Stimulated activated CD8-positive, alpha-beta memory T cell treated with anti-CD3 and anti-CD28 coated beads, Interleukin-15, amount 100 ng/mL, for 24 hours (primary cell): ENCODE results near the gene WDR45B.
"Not testable (repeated sequence)": the region's sequence is repeated elsewhere in the genome, so short reads cannot be mapped to it uniquely, and the experiment has no call there.

Source experiments
- DNase-seq: peaks from one replicate; pipeline ENCODE4 v3.0.0-alpha.2; 2020; ENCODE audit warnings: low read depth

WDR45B gene

GRCh38 chr17:82657926-82658325 lies 9.7 kb upstream of the WDR45B start:
- DNase-seq, result no peak

DNA sequence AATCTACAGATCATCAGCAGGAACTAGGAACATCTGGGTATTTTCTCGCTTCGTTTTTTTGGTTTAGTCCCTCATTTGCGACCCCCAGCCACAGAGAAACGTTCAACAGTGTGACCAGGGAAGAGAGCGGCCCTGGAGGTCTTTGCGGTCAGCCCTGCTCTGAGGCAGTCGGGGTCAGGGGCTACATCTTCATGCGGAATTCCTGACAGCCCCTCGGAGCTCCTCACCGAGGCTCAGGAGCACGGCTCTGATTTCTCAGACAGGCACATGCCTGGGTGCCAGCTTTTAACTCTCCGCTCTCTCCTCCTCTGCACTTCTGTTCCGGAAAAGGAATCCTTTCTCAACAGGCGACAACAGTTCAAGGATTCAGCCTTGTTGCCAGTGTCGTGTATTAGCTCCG lies 8.0 kb upstream of the WDR45B start:
- DNase-seq, result no peak

GRCh38 chr17:82655523-82655922 lies 7.3 kb upstream of the WDR45B start:
- DNase-seq, result no peak

- DNase-seq, result no peak
Measured at GRCh38 chr17:82655038-82655479, 6.8 kb upstream of the WDR45B start.

DNA sequence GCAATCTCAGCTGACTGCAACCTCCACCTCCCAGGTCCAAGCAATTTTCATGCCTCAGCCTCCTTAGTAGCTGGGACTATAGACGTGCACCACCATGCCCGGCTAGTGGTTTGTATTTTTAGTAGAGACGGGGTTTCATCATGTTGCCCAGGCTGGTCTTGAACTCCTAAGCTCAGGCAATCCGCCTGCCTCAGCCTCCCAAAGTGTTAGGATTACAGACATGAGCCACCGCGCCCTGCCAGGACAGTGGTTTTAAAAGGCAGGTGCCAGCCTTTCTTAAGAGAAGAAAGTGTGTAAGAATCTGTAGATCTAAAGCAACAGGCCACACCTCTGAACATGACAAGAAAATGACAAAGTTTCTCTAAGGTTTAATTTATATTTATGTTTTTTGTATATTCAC lies 6.4 kb upstream of the WDR45B start:
- DNase-seq, result not testable (repeated sequence)

GRCh38 chr17:82653651-82654528 lies 5.6 kb upstream of the WDR45B start:
- DNase-seq, result no peak

GRCh38 chr17:82650723-82651122 lies 2.5 kb upstream of the WDR45B start:
- DNase-seq, result no peak

DNA sequence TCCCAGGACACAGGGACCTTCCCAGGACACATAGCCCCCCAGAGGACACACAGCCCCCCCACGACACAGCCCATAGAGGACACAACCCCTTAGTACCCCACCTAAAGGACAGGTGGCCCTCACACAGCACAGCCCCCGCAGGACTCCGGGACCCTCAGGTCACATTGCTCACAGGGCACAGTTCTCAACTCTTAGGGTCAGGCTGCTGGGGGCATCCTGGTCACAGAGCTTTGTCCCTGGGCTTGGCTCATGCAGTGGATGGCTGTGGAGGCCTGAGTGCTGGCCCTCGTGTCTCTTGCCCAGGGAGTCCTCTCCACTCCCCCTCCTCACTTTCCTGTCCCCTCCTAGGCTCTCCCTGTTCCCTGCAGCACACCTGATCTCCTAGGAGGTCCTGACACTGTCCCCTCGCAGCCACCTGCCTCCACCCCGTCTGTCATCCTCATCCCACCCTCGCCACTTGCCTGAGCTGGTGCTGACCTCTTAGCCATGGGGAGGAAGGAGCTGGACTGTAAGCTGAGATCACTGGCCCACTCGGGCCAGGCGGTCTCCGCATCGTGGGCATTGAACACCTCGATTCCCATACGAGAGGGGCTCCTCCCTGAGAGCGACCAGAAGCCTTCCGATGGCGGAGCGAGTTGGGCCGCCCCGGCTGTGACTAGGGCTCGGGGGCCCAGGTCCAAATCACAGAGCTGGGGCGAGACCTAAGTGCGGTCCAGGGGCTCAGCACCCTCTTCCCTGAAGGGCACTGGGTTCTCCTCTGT lies 1.4 kb upstream of the WDR45B start:
- DNase-seq, result no peak

DNA sequence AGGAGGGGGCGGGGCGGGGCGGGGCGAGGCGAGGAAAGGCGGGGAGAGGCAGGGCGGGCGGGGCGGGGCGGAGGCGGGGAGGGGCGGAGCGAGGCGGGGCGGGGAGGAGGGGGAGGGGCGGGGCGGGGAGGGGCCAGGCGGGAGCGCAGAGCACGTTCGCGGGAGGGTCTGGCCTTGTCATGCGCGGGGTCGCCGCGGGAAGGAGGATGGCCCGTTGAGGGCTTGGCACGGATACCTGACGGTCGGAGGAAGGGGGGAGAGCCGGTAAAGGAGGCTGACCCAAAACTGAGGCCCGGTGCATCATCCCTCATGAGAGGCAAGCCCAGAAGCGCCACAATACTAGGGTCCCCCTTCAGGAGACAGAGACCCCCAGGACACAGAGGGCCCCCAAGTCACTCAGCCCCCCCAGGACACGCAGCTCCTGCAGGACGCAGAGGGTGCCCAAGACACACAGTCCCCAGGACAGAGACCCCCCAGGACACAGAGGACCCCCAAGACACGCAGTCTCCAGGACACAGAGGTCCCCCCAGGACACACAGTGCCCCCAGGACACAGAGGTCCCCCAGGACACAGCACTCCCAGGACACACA lies 593 bp upstream of the WDR45B start:
- peak; percentile 30 for DNase-seq

DNA sequence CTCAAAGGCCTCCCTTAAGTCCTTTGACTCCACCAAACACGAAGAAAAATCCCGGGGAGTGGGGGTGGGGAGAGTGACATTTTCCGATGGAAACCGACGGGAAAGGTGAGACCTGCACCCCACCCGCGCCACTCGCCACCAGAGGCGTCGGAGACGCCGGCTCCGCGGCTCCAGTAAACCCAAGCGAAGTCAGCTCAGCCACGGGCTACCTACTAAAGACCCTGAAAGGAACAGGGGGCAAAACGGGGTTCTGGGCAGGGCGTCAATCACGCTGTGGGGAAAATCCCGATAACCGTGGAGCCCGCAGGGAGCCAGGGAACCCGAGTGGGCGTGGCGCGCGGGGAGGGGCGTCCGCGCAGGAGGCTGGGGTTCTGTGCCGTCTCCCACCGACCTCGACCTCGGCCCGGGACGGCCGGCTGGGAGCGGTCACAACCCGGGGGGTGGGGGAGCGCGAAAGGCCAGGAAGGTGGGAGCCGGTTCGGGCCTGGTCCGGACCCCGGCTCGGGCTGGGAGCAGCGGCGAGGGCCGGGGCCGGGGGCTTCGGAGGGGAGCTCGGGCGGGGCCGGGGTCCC lies 565 bp downstream of the WDR45B start:
- peak; percentile 23 for DNase-seq

- no peak for DNase-seq
Measured at GRCh38 chr17:82645516-82645915, 2.7 kb downstream of the WDR45B start.

DNA sequence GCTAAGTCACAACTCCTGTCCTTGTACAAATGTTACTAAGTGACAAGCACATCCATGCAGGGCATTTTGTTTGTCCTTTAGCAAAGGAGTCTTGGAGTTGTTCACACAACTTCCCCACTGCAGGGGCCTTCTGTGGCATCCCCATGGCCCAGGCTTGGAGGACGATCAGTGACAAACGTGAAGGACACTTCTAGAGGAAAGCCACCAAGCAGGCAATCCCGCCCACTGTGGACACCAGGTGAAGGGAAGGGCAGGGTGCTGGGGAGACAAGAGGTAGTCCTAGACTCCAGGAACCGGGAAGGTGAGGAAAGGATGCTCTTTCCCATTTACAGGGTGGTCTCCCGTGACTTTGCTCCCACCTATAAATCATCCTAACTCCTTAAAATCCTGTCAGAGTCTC lies 4.1 kb downstream of the WDR45B start:
- DNase-seq, result no peak

GRCh38 chr17:82642022-82642421 lies 6.2 kb downstream of the WDR45B start:
- no peak for DNase-seq

GRCh38 chr17:82640036-82640435 lies 8.2 kb downstream of the WDR45B start:
- DNase-seq, result no peak

DNA sequence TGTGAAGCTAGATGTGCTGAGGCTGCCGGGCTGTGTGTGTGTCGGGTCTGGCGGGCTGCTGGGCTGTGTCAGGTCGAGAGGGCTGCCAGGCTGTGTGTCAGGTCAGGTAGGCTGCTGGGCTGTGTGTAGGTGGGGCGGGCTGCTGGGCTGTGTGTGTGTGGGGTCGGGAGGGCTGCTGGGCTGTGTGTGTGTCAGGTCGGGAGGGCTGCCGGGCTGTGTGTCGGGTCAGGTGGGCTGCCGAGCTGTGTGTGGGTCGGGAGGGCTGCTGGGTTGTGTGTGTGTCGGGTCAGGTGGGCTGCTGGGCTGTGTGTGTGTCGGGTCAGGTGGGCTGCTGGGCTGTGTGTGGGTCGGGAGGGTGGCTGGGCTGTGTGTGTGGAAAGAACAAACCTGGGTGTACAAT lies 8.6 kb downstream of the WDR45B start:
- DNase-seq, result no peak

DNA sequence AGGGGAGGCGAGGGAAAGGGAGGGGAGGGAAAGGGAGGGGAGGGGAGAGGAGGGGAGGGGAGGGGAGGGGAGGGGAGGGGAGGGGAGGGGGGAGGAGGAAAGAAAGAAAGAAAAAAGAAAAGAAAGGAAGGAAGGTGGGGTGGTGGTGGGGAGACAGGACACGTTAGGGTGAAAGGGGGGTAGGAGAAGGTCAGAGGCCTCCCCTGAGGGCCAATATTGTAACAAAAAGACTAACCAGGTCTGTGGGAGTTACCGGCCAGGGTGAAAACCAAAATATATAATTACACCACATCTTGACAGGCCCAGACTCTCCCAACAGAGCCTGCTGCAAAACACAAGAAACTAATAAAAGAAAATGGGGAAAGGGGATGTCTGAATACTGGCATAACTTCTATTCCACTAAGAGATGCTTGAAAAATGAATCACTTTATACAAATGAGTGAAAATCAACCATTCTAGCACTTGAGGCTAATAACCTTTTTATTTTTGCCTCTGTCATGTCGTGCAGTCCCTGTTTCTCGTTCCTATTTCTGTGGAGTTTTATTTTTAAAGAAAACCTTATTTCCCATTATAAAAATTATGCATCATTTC lies 10.0 kb downstream of the WDR45B start:
- DNase-seq, result no peak

DNA sequence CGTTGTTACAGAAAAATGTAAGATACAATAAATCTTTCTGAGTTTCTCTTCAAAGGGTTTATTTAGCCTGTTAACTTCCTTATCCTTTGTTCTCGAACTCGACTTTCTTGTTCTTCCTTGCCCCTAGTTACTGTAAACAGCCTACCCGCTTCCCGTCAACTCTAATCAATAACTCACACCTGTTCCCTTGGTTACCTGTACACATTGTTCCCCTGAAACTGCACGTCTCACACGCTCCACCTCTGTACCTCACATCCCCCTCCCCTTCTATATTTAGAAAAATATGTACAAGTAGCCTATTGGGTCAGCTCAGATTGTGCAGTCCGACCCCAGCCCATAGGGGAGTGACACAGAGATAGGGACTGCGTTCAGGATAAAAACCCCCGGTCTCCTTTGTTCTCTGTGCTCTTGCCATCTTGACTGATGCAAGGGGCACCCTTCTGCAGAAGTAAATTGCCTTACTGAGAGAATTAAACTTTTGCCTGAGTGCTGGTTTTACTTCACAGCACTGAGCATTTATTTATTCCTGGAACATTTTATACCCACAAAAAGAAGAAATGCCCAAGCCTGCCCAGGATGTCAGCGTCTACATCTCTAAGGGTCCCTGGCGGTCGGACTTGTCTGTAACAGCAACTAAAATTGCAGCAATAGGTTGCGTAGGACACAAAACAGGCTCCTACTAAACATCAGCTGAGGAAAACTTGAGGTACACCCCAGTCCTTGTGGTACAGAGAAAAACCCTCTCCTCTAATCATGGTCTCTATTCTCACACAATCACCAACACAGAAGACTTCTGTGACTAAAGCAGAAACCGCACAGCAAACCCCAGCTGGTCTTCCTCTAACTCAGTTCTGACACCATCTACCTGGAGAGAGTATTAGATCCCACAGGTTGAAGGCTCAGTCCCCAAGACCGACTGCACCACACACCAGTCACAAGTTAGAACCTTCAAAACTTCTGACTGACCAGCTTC lies 11.3 kb downstream of the WDR45B start:
- DNase-seq, result no peak

DNA sequence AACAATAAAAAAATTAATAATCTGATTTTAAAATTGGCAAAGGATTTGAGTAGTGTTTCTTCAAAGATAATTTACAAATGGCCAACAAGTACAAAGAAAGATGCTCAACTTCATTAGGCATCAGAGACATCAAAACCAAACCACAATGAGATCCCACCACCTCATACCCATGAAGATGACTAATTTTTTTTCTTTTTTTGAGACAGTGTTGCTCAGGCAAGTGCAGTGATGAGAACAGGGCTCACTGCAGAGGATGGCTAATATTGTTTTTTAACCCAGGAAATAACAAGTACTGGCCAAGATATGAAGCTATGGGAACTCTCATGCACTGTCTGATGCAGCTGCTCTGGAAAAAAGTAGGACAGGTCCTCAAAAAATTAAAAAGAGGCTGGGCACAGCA lies 14.9 kb downstream of the WDR45B start:
- DNase-seq, result no peak

GRCh38 chr17:82632451-82632850 lies 15.8 kb downstream of the WDR45B start:
- DNase-seq, result no peak

- DNase-seq, result no peak
Measured at GRCh38 chr17:82631544-82631943, 16.7 kb downstream of the WDR45B start.

DNA sequence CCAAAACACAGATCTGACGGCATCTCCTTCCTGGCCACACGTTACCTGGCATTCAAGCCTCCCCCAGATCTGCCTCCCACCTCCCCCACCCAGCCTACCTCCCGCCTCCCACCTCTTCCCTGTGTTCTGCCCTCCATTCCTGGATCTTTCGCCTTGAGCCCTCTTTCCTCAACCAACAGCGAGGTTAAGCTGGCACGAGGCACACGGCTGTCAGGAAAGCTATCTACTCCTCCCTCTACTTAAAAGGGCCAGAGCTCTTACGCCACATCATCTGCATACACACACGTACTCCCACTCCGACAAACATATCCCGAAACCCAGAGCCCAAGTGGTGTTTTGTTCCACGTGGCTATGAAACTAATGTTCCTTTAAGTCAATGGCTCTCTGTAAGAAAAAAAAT lies 18.0 kb downstream of the WDR45B start:
- no peak for DNase-seq
